NCI-H187 (cell line): ENCODE results near the gene SPATA12.
"Not testable (repeated sequence)": the region's sequence is repeated elsewhere in the genome, so short reads cannot be mapped to it uniquely, and the experiment has no call there.

Experiments used
- DNase-seq, 2 experiments: peaks; one replicate each; lab custom pipeline; 2025; lab: John Stamatoyannopoulos, UW

Gene SPATA12

DNA sequence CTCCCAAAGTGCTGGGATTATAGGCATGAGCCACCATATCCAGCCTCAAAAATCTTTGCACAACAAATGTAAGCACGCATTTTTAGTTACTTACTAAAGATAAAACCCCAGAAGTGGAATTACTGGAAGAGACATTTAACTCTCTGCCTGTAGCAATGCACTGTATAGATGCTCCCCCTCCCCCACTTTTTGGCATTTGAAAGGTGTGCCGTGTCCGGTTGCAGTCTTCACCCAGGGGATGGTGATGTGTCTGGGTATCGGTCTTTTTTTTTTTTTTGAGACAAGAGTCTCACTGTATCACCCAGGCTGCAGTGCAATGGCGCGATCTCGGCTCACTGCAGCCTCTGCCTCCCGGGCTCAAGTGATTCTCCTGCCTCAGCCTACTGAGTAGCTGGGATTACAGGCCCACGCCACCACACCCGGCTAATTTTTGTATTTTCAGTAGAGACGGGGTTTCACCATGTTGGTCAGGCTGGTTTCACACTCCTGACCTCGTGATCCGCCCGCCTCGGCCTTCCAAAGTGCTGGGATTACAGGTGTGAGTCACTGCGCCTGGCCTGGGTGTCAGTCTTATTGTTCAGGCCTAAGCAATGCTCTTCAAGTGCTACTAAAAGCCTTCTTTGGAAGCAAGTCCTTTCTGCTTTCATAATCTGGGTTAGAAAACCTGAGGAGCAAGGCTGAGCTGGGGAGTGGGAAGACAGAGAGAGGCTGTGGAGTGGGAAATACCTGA is 23.0 kb downstream of the SPATA12 start:
- DNase-seq: not testable (repeated sequence)

DNA sequence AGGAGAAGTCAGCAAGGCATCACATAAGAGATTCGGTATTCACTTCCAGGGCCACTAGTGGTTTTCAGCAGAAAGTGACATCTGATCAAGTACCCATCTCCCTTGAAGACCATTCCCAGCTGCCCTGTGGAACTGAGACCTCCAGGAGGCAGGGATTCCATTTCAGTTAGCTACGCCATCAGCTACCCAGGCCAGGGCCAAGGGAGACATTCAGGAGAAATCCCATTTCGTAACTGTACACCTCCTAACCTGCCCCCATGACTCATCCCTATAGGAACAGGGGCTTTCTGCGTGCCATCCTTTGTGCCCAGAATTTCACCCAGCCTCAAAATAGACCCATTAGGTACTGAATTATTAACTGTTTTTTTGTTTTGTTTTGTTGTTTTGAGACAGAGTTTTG is 24.7 kb downstream of the SPATA12 start:
- DNase-seq: no peak

GRCh38 chr3:57086201-57086600 is 25.7 kb downstream of the SPATA12 start:
- DNase-seq: no peak

GRCh38 chr3:57087361-57088092 is 27.1 kb downstream of the SPATA12 start:
- no peak for DNase-seq

- DNase-seq: no peak
Observed at GRCh38 chr3:57088503-57088902, 28.0 kb downstream of the SPATA12 start.

DNA sequence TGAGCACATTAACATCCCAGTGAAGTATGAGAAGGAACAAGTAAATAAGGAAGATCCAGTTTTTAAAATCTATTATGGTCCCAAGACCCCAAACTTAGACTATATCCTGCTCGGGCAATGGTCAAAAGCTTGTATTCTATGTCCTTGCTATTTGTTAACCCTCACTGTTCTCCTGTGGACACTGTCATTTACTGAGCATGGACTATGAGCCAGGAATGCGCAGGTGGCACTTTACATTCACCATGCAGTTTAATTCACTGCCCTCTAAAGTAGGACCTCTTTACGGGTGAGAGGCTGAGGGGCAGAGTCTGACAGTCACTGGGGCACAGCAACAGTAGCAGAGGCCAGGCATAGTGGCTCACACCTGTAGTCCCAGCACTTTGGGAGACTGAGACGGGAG is 28.6 kb downstream of the SPATA12 start:
- DNase-seq: no peak

GRCh38 chr3:57091521-57092273 is 31.2 kb downstream of the SPATA12 start:
- DNase-seq: no peak

GRCh38 chr3:57093489-57093888 is 33.0 kb downstream of the SPATA12 start:
- no peak for DNase-seq

DNA sequence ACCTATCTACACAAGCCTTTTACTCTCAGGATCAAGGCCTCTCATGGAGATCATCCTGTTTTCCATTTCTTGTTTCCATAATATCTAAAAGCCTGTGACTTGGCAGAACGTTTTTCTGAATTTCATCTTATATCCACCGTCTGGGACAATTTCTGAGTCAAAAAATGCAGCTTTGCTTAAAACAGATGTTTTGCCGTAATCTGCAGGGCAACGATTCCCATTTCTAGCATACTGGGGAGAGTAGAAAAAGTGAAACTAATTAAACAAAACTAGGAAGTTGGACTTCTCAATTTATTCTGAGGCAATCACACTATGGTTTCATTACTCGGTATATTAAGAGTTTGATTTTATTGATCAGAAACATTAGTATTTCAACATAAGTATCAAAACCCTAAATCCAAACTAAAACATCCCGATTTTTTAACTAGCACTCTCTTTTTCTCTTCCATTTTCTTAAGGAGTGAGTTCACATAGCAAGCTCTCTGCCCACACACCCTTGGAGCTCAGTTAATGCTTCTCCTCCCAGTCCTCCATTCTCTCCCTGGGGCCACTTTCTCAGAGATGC is 33.6 kb downstream of the SPATA12 start:
- no peak for DNase-seq

DNA sequence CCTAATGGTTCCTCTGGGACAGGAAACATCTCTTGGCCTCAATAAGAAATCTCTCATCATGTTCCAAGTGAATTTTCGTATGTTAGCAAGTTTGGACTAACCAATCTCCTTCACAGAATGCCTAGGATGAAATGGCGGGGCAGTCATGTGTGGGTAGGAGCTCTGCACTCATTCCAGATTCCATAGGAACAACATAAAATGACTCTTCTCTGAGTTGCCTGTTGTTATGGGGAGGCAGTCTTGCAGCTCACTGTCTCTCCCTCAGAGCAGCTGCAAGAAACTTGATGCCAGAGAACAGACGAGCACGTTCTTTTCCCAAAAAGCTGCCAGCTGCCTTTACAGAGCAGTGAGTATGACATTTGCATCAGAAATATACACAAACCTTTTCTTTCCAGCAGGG is 34.1 kb downstream of the SPATA12 start:
- DNase-seq: no peak

GRCh38 chr3:57095363-57095762 is 34.9 kb downstream of the SPATA12 start:
- DNase-seq: no peak

GRCh38 chr3:57097536-57097935 is 37.1 kb downstream of the SPATA12 start:
- DNase-seq: no peak

GRCh38 chr3:57098418-57099310 is 38.2 kb downstream of the SPATA12 start:
- no peak for DNase-seq

DNA sequence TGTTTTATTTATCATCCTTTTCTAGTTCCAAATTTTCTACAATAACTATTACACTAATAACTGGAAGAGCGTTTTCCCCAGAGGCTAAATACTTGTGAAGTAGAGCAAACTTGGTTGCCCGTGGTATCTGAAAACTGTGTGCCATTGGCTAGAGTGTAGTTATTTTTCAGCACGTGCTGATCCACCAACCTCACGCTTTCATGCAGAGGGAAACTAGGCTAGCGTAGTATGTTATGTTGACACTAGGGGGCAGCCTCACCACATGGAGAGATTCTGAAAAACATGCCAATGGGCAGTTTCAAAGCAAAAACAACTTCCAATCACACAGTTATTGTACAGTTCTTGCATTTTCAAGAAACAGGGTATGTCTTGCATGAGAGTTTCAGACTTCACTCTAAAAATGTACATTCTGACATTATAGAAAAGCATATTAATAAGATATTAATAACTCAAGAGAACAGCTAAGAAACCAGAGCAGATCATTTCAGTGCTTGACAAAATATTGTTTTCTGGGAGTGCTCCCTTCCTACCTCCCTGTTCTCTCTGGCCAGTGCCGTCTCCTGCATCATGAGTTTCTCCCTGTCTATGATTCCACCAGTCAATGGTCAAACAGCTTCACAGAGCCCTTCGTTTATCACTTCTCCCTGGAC is 39.7 kb downstream of the SPATA12 start:
- peak; percentile 18 to 28 for DNase-seq

DNA sequence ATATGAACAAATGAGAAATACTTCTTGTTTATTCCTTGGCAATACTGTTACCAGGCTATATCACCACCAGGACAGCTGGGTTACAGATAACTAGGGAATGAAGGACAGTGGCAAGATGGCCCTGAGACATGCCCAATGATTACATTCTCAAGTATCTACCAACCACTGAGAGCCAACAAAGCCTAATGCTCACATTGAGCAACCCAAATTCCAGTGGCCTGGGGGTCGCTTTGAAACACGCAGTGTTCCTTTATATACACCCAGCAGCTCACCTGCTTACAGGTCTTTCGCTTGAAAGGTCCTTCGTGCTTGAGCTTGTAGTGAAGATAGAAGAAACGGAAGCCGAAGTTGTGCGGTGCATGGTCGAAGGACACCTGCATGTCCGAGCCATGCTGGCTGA is 45.1 kb downstream of the SPATA12 start:
- no peak for DNase-seq

DNA sequence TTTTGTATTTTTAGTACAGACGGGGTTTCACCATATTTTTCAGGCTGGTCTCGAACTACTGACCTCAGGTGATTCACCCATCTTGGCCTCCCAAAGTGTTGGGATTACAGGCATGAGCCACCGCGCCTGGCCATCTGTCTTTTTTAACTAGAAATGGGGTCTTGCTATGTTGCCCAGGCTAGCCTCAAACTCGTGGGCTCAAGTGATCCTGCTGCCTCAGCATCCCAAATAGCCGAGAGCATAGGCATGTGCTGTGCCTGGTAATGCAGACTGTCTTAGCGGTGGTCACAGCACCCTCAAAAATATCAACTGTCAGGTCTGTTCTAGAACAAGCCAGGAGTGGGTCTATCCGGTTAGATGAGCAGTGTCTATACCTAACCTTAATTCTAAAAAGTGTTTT is 48.2 kb downstream of the SPATA12 start:
- DNase-seq: no peak

DNA sequence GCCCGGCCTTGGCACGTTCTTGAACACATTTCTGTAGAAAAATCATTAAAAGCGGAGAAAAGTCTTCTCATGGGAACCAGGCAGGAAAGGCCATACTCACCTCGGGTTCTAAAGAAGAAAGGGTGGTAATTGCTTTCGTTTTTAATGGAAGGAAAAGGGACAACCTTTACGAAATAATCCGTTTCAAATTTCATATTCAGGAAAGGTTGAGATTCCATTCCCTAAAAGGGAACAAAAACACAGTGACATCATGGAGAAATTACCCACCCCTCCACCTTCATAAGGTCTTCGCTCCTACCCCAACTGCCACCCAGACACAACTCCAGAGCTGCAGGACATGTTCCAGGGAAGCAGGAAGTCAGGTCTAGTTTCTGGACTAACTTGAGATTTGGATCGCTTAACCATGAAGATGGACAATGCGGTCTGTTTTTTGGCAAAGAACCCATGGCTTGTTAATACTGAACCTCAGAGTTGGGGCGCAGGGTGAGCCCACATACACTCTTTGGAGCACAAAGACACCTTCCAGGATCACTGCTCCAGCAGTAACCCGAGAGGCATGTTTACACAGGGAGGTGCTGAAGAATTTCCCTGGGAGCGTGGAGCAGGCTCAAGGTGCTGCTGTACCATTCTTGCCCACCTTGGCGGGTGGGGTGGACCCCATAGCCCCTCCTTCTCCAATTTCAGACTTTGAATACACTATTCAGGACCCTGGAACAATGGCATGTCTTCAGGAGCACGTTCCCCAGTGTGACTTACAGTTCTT is 49.2 kb downstream of the SPATA12 start:
- no peak for DNase-seq

DNA sequence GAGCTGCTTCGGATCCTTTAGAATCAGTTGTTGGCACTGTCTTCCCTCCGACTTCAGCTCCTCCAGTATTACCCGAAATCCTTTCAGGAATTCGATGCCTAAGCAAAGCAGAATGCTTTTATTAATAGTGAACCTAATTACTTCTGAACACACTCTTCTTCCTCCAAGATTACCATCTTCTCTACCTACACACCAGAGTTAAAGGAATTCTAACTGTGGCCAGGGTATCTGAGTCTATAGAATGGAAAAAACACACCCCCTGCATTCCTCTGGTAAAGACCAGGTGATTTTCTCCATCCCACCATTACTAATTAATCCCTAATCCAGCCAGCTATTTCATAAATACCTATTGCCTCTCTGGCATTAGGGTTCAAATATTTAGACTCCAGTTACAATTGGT is 49.8 kb downstream of the SPATA12 start:
- no peak for DNase-seq

- peak; percentile 18 to 33 for DNase-seq
Observed at GRCh38 chr3:57110798-57111197, 50.3 kb downstream of the SPATA12 start.

DNA sequence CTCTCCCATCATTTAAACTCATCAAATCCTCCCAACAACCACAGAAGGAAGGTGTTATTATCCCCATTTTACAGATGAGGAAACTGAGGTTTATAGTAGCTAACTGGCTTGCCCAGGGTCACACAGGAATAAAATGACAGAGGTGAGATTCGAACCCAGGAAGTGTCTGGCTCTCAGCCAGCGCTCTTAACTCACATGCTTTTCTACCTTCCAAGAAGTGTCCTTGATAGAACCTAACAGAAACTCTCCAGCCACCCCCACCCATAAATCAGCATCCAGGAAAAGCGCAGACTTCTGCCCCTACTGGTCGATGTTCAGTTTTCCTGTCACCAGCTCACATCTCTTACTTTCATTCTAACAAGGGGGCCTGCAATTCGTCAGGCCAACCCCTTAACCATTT is 51.7 kb downstream of the SPATA12 start:
- no peak for DNase-seq
